Heart right ventricle (tissue), 16 donors: Measurements from ENCODE around the gene SIAH3. TPM values are rescaled to one million over a fixed set of nuclear protein-coding genes. Genes with fewer than 3 reads are reported as not detected.

Source experiments
- ATAC-seq, 8 donors: fragments of 200-7000 bp; cut with Tn5 transposase; one replicate each; pipeline ENCODE4 v1.9.1; 2020; ENCODE audit warnings: mild to moderate bottlenecking in 8 of 8, moderate library complexity in 8 of 8, moderate number of reproducible peaks in 1 of 8
- DNase-seq, 2 donors: peaks; one replicate each; pipeline ENCODE4 v3.0.0-alpha.2; 2020
- H3K27ac ChIP-seq, 10 donors: fragments of 200-600 bp; sonication (generic) in 2 of 10; one replicate each; pipeline versions ENCODE4 v1.5.0 to v1.8.0; 2020 to 2022; ENCODE audit warnings: mild to moderate bottlenecking in 3 of 10
- H3K27me3 ChIP-seq, 7 donors: fragments of 200-600 bp; one replicate each; pipeline ENCODE4 v1.8.0; 2021 to 2022; ENCODE audit warnings: mild to moderate bottlenecking in 2 of 7
- H3K36me3 ChIP-seq, 9 donors: fragments of 200-600 bp; sonication (generic) in 1 of 9; one replicate each; pipeline versions ENCODE4 v1.5.0 to v1.8.0; 2020 to 2022; ENCODE audit warnings: mild to moderate bottlenecking in 2 of 9
- H3K4me1 ChIP-seq, 9 donors: fragments of 200-600 bp; sonication (generic) in 1 of 9; one replicate each; pipeline versions ENCODE4 v1.5.0 to v1.8.0; 2020 to 2022; ENCODE audit warnings: mild to moderate bottlenecking in 4 of 9
- H3K4me3 ChIP-seq, 10 donors: fragments of 200-600 bp; sonication (generic) in 2 of 10; one replicate each; pipeline versions ENCODE4 v1.5.0 to v1.8.0; 2020 to 2022; ENCODE audit warnings: mild to moderate bottlenecking in 7 of 10, moderate library complexity in 2 of 10
- H3K9me3 ChIP-seq, 11 donors: fragments of 200-600 bp in 10 of 11; sonication (generic) in 2 of 11; one replicate each; pipeline versions ENCODE4 v1.5.0 to v1.8.0; 2013 to 2022; ENCODE audit warnings: mild to moderate bottlenecking in 2 of 11, control low read depth in 1 of 11, moderate library complexity in 1 of 11
- WGBS, 2 donors: extraction: QIAGEN DNeasy Blood & Tissue Kit; methylation state at CpG; one replicate each; pipeline ENCODE4 v1.1.7; 2013; ENCODE audit warnings: inconsistent platforms in 1 of 2; 5-methylcytosine and 5-hydroxymethylcytosine counted together
- intact Hi-C, 10 donors: fragments of 100-400 bp; cut with DNase I; formaldehyde crosslinking; loops; one replicate each; pipeline versions ENCODE4 v1.11.1 to v1.14.2; 2022
- polyA plus RNA-seq, 2 donors: library from polyadenylated mRNA; stranded (reverse); fragments of 200-250 nt; gene quantifications; one replicate each; pipeline ENCODE4 v1.2.3, GENCODE V29; 2013
- total RNA-seq, 10 donors: library from RNA; stranded (reverse); fragmentation: NEBNext Ultra II Directional in 3 of 10; extraction: Animal tissue kit (Norgen Biotek cat#: 25700) in 3 of 10; gene quantifications; one replicate each; pipeline versions ENCODE4 v1.2.1 to v1.2.4, GENCODE V29; 2021 to 2023
- TF ChIP-seq, protein P1 (sequence below), 9 donors: fragments of 200-600 bp; sonication (generic) in 2 of 9; IDR thresholded peaks; one replicate each; pipeline versions ENCODE4 v1.5.0 to v1.8.0; 2021 to 2022; ENCODE audit warnings: antibody characterized with exemption in 9 of 9, mild to moderate bottlenecking in 5 of 9, moderate library complexity in 1 of 9
- donor health status: Arrhythmogenic right ventricular cardiomyopathy.
- donor health status: ischemic (EF 13 %, LVEDD 7.1; RV severe dilation, severe dysfunction).
- donor health status: healthy with polysubstance abuse.
- donor health status: DM: no; HTN: yes; CAD: no.
- donor health status: DM: no; HTN: no; CAD: no.
- donor health status: ischemic (EF 25% LVEDD 6.9; RV normal size, moderate dysfunction).
- donor health status: ischemic (EF 25% LVEDD 5.7; RV mildly dilated, moderate dysfunction).
- donor health status: healthy.
- donor health status: DM: yes; HTN: yes; CAD: no.
- donor health status: Ischemic cardiomyopathy.
- donor health status: ischemic (EF 35%, LVEDD 5.7; RV mildly dilated, moderate dysfunction).
- donor health status: nonischemic (EF 11% LVEDD 7.7; RV severe dilation, severe dysfunction).
- donor health status: DM: yes; HTN: yes; CAD: no.
- donor health status: PGD.
- donor health status: ischemic (EF 29% LVEDD 5.4; RV normal size, mild dysfunction).
- donor health status: nonischemic (EF 23%, LVEDD 6.1; RV moderate dilation, normal function).

The SIAH3 gene
- total and polyA plus RNA-seq, 12 donors: under 0.01 to 0.10 (median 0.06) TPM; not detected in 8

GRCh38 chr13:45776748-45777147 is 74.8 kb downstream of the SIAH3 start:
- Histone ChIP-seq H3K4me1 (peaks cover 0 to 7% (median under 1%) of the 10 kb centered on the region in 9 donors), H3K9me3 (no peaks in the 10 kb centered on the region), H3K27me3 (peaks cover 0 to 5% (median 0%) of the 10 kb centered on the region in 7 donors), H3K4me3 (no peak overlapping the region), H3K36me3 (no peaks in the 10 kb centered on the region), H3K27ac (no peak overlapping the region)
- WGBS, 2 donors: 70 to 80% methylated on average over 5 of the region's 5 CpGs
- ATAC-seq (no peak), DNase-seq (no peak)
- intact Hi-C loops: no loop called here
- TF ChIP-seq, protein P1, sequence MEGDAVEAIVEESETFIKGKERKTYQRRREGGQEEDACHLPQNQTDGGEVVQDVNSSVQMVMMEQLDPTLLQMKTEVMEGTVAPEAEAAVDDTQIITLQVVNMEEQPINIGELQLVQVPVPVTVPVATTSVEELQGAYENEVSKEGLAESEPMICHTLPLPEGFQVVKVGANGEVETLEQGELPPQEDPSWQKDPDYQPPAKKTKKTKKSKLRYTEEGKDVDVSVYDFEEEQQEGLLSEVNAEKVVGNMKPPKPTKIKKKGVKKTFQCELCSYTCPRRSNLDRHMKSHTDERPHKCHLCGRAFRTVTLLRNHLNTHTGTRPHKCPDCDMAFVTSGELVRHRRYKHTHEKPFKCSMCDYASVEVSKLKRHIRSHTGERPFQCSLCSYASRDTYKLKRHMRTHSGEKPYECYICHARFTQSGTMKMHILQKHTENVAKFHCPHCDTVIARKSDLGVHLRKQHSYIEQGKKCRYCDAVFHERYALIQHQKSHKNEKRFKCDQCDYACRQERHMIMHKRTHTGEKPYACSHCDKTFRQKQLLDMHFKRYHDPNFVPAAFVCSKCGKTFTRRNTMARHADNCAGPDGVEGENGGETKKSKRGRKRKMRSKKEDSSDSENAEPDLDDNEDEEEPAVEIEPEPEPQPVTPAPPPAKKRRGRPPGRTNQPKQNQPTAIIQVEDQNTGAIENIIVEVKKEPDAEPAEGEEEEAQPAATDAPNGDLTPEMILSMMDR (IDR thresholded peaks at IDR 0.05): no peak

- Histone ChIP-seq H3K27me3 (peaks cover 0 to 5% (median 0%) of the 10 kb centered on the region in 7 donors), H3K36me3 (no peaks in the 10 kb centered on the region), H3K4me3 (no peak overlapping the region), H3K27ac (no peak overlapping the region), H3K4me1 (no peaks in the 10 kb centered on the region), H3K9me3 (no peaks in the 10 kb centered on the region)
- intact Hi-C loops: no loop called here
- WGBS, 2 donors: 64 to 76% methylated on average over 3 of the region's 3 CpGs
- DNase-seq: no peak
- no peak for ATAC-seq
- TF ChIP-seq, protein P1 (IDR thresholded peaks at IDR 0.05): no peak
Observed at GRCh38 chr13:45775401-45775963, 76.1 kb downstream of the SIAH3 start.

- no peaks in the 10 kb centered on the region for H3K36me3 ChIP-seq
- H3K9me3 ChIP-seq: no peaks in the 10 kb centered on the region
- no peaks in the 10 kb centered on the region for H3K4me1 ChIP-seq
- WGBS, 2 donors: 89 to 95% methylated on average over 3 of the region's 3 CpGs
- peaks cover 0 to 9% (median 0%) of the 10 kb centered on the region in 7 donors for H3K27me3 ChIP-seq
- H3K4me3 ChIP-seq: no peak overlapping the region
- DNase-seq (no peak), ATAC-seq (no peak)
- intact Hi-C loops: no loop called here
- TF ChIP-seq, protein P1 (IDR thresholded peaks at IDR 0.05): no peak
- H3K27ac ChIP-seq: no peak overlapping the region
Observed at GRCh38 chr13:45773944-45774343, 77.6 kb downstream of the SIAH3 start.

- Histone ChIP-seq H3K4me1 (peaks cover 0 to 4% (median 0%) of the 10 kb centered on the region in 9 donors), H3K9me3 (no peaks in the 10 kb centered on the region), H3K27me3 (peaks cover 0 to 9% (median 0%) of the 10 kb centered on the region in 7 donors), H3K27ac (no peak overlapping the region), H3K4me3 (no peak overlapping the region), H3K36me3 (no peaks in the 10 kb centered on the region)
- intact Hi-C loops: no loop called here
- TF ChIP-seq, protein P1 (IDR thresholded peaks at IDR 0.05): no peak
- WGBS, 2 donors: 69 to 83% methylated on average over 2 of the region's 2 CpGs
- DNase-seq: no peak
- no peak for ATAC-seq
Observed at GRCh38 chr13:45773236-45773635, 78.3 kb downstream of the SIAH3 start.
